ENCODE results near the gene PLEKHA7. TPM values are rescaled to one million over a fixed set of nuclear protein-coding genes. Genes with fewer than 3 reads are reported as not detected.
"Not testable (repeated sequence)": the region's sequence is repeated elsewhere in the genome, so short reads cannot be mapped to it uniquely, and the experiment has no call there.

Gene PLEKHA7
- total RNA-seq, 1 donor from 2014 or later = 18.2 TPM

- no peak for TF ChIP-seq CTCF (conservative IDR thresholded peaks at IDR 0.05)
- Mint-ChIP-seq H3K27ac (ENCODE audit: unreplicated experiment) (no peak overlapping the region), H3K36me3 (ENCODE audit: low read depth) (no peaks in the 10 kb centered on the region), H3K4me1 (peaks cover 2% of the 10 kb centered on the region), H3K27me3 (ENCODE audit: low read depth) (peaks cover 62% of the 10 kb centered on the region), H3K9me3 (no peaks in the 10 kb centered on the region), H3K4me3 (no peak overlapping the region)
- no peak for DNase-seq (ENCODE audit: low read depth, low spot score)
Measured at GRCh38 chr11:16920559-16920958, 93.7 kb downstream of the PLEKHA7 start.

GRCh38 chr11:16918543-16919182 is 95.6 kb downstream of the PLEKHA7 start:
- not testable (repeated sequence) for DNase-seq (ENCODE audit: low read depth, low spot score); H3K4me3 Mint-ChIP-seq; H3K36me3 Mint-ChIP-seq (ENCODE audit: low read depth); H3K9me3 Mint-ChIP-seq; H3K4me1 Mint-ChIP-seq; H3K27ac Mint-ChIP-seq (ENCODE audit: unreplicated experiment)
- H3K27me3 Mint-ChIP-seq (ENCODE audit: low read depth) = peaks cover 44% of the 10 kb centered on the region

GRCh38 chr11:16917941-16918340 is 96.3 kb downstream of the PLEKHA7 start:
- H3K27ac Mint-ChIP-seq (ENCODE audit: unreplicated experiment) = no peak overlapping the region
- no peak for TF ChIP-seq CTCF (conservative IDR thresholded peaks at IDR 0.05)
- H3K4me3 Mint-ChIP-seq = no peak overlapping the region
- H3K36me3 Mint-ChIP-seq (ENCODE audit: low read depth) = no peaks in the 10 kb centered on the region
- no peak for DNase-seq (ENCODE audit: low read depth, low spot score)
- H3K27me3 Mint-ChIP-seq (ENCODE audit: low read depth) = peaks cover 36% of the 10 kb centered on the region
- H3K4me1 Mint-ChIP-seq = no peaks in the 10 kb centered on the region
- H3K9me3 Mint-ChIP-seq = no peaks in the 10 kb centered on the region

- Mint-ChIP-seq H3K27me3 (ENCODE audit: low read depth) (no peaks in the 10 kb centered on the region), H3K4me3 (no peak overlapping the region), H3K4me1 (no peaks in the 10 kb centered on the region), H3K36me3 (ENCODE audit: low read depth) (no peaks in the 10 kb centered on the region), H3K9me3 (no peaks in the 10 kb centered on the region), H3K27ac (ENCODE audit: unreplicated experiment) (no peak overlapping the region)
- DNase-seq (ENCODE audit: low read depth, low spot score) = no peak
- TF ChIP-seq CTCF (conservative IDR thresholded peaks at IDR 0.05) = no peak
Measured at GRCh38 chr11:16912692-16913111, 101.5 kb downstream of the PLEKHA7 start.

- H3K36me3 Mint-ChIP-seq (ENCODE audit: low read depth) = no peaks in the 10 kb centered on the region
- no peaks in the 10 kb centered on the region for H3K27me3 Mint-ChIP-seq (ENCODE audit: low read depth)
- no peak overlapping the region for H3K27ac Mint-ChIP-seq (ENCODE audit: unreplicated experiment)
- H3K9me3 Mint-ChIP-seq = no peaks in the 10 kb centered on the region
- no peaks in the 10 kb centered on the region for H3K4me1 Mint-ChIP-seq
- no peak for DNase-seq (ENCODE audit: low read depth, low spot score)
- H3K4me3 Mint-ChIP-seq = no peak overlapping the region
- TF ChIP-seq CTCF (conservative IDR thresholded peaks at IDR 0.05) = no peak
Measured at GRCh38 chr11:16911658-16912057, 102.6 kb downstream of the PLEKHA7 start.

- Mint-ChIP-seq H3K27me3 (ENCODE audit: low read depth) (no peaks in the 10 kb centered on the region), H3K36me3 (ENCODE audit: low read depth) (no peaks in the 10 kb centered on the region)
Measured at GRCh38 chr11:16911186-16911585, 103.0 kb downstream of the PLEKHA7 start.

More at GRCh38 chr11:16911186-16911585, 103.0 kb downstream of the PLEKHA7 start:
- no peak for TF ChIP-seq CTCF (conservative IDR thresholded peaks at IDR 0.05)
- no peaks in the 10 kb centered on the region for H3K4me1 Mint-ChIP-seq
- no peaks in the 10 kb centered on the region for H3K9me3 Mint-ChIP-seq
- no peak overlapping the region for H3K27ac Mint-ChIP-seq (ENCODE audit: unreplicated experiment)
- no peak overlapping the region for H3K4me3 Mint-ChIP-seq
- DNase-seq (ENCODE audit: low read depth, low spot score) = no peak
